Stimulated activated CD4-positive, alpha-beta T cell treated with anti-CD3 and anti-CD28 coated beads, Interleukin-12 subunit alpha, Interleukin-12 subunit beta, amount 100 ng/mL, for 24 hours (primary cell): ENCODE measurements around the gene SMIM43.
"Not testable (repeated sequence)": the region's sequence is repeated elsewhere in the genome, so short reads cannot be mapped to it uniquely, and the experiment has no call there.

Experiments
- DNase-seq, 2 experiments: peaks; one replicate each; pipeline ENCODE4 v3.0.0-alpha.2; 2020; ENCODE audit warnings: low read depth in 2 of 2

The SMIM43 gene

GRCh38 chr4:121736735-121737351 lies 28.1 kb downstream of the SMIM43 start:
- no peak for DNase-seq

DNA sequence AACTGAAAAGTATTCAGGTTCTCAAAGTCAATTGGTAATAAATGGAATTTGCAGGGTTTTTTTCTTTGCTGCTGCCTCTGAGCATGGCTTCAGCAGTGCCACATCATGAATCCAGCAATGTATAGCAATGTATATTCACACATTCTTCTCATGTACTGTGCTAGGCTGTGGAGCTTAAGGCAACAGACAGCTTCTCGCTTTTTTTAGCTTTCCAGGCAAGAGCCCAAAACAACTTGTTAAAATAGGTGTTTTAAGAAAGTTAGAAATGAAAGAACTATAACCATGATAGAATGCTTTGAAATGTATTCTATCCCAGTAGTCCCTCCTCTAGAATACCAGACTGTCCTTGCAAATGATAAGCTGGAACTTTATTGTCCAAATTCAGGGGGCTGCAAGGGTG lies 30.4 kb downstream of the SMIM43 start:
- no peak for DNase-seq

- DNase-seq: no peak
Observed at GRCh38 chr4:121733942-121734341, 31.0 kb downstream of the SMIM43 start.

DNA sequence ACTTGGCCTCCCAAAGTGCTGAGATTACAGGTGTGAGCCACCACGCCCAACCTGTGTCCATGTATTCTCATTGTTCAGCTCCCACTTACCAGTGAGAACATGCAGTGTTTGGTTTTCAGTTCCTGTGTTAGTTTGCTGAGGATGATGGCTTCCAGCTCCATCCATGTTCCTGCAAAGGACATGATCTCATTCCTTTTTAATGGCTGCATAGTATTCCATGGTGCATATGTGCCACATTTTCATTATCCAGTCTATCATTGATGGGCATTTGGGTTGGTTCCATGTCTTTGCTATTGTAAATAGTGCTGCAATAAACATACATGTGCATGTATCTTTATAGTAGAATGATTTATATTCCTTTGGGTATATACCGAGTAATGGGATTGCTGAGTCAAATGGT lies 35.2 kb downstream of the SMIM43 start:
- DNase-seq: not testable (repeated sequence)

- DNase-seq: no peak
Observed at GRCh38 chr4:121728798-121729226, 36.2 kb downstream of the SMIM43 start.

DNA sequence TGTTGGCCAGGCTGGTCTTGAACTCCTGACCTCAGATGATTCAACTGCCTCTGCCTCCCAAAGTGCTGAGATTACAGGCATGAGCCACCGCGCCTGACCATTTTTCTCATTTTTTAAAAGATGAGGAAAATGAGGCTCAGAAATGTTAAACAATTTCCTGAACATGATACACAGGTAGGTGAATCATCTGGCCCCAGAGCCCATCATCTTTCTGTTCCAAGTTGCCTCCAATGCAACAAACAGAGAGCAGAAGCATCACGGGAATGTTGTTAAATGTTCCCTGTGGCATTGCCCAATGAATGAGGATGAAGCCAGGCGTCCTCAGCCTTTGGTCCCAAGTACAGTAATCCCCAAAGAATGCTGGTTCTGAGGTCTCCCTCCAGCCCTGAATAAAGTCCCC lies 36.9 kb downstream of the SMIM43 start:
- DNase-seq: no peak

DNA sequence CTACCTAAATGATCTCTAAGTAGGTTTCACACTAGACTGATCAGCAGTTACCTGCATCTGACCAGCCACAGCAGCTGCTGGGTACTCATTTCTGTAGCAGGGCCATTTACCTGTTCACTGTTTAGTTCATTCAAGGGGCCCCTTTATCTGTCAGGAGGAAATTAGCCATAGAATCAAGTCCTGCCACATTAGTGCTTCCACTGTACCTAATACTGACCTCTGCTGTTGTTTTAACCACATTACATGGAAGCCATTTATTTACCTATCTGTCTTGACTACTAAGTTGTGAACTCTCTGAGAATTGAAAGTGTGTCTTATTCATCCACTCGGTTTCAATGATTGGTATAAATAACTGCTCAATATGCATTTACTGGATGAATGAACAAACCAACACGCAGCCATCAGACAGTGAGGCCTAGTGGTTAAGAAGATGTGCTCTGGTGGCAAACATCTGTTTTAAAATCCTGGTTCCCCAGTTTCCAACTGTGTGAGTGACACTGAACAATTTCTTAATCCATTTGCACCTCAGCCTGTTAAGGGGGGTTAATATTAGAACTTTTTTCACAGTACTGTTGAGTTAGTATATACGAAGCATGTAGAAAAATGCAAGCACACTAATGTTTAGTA lies 38.2 kb downstream of the SMIM43 start:
- no peak for DNase-seq

DNA sequence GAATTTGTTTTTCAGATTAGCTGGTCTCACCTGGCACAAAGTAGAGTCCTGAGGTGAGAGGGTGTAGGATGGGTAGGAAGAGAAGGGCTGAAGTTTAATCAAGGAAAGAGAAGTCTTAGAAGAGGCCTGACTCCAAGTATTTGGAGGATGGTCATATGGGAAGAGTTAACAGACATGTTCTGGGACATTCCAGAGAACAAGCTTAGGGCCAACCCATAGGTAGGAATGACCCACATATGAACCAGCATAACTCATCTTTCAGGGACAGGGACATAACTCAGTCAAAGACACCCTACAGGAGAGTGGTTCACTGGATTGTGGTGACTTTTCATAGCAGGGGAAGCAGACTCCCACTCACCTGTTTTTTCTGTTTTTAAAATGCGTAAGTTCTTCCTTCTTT lies 40.3 kb downstream of the SMIM43 start:
- no peak for DNase-seq

DNA sequence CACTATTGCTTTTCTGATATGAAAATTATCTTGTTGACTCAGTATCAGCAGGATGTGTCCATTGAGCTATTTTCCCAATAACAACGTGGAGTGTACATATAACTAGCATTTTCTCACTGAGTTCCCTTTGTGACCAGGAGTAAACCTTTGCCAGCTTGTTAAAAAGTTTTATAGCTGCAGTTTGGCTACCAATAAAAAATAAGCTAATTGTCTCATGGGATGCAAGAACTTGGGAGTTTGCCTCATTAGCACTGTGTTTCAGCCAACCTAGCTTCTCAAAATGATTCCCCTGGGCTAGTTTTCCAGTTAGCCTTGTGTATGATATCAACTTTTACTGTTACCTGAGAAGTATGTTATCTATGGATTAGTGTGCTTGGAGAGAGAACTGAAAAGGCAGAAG lies 43.3 kb downstream of the SMIM43 start:
- DNase-seq: no peak

GRCh38 chr4:121720109-121720508 lies 44.9 kb downstream of the SMIM43 start:
- DNase-seq: no peak

GRCh38 chr4:121717680-121718237 lies 47.2 kb downstream of the SMIM43 start:
- DNase-seq: no peak

DNA sequence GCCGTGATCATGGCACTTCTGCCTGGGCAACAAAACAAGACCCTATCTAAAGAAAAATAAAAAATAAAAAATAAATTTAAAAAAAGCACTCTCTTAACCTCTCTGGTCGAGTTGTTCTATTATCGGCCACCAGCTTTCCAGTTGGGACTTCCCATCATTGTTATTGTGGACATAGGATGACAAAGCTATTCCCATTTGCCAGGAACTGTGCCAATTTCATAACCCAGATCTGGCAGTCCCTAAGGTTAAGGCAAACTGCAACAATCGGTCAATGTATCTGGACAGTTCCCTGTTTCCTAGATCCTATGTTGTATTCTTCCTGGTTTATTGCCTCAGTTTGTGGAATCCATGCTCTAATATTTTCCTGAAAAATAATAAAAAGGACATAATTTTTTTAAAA lies 50.4 kb downstream of the SMIM43 start:
- no peak for DNase-seq

- no peak for DNase-seq
Observed at GRCh38 chr4:121712783-121713182, 52.2 kb downstream of the SMIM43 start.

DNA sequence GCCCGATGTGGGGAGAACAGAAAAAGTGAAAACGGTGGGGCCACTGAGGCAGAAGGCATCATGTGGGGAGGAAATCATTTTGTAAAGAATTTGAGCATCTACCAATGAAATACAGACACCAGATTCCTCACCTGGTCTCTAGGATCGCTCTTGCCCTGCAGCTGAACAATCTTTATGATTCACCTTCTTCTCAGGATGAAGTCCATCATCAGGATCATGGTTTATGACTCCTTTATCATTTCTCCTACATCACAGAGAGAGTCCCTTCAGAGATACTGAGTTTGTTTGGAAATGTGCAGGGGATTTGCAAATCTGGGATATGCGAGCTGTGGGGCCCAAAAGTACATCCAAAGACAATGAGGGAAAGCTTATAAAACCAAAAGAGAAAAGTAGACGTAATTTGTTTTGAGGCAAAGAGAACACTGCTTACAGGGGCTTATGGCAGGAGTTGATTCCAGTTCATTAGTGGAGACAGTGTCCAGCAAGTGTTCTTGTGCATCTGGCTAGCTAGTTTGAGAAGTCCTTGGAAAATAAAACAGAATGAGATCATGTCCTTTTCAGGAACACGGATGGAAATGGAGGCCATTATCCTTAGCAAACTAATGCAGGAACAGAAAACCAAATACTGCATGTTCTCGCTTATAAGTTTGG lies 52.8 kb downstream of the SMIM43 start:
- DNase-seq: no peak

GRCh38 chr4:121711263-121712000 lies 53.5 kb downstream of the SMIM43 start:
- DNase-seq: peak in 1 of 2 experiments; percentile 43

- DNase-seq: no peak
Observed at GRCh38 chr4:121709766-121710405, 55.1 kb downstream of the SMIM43 start.
